GM20000 (cell line): Measurements from ENCODE around the gene PCDHGA2.
"Not testable (repeated sequence)": the region's sequence is repeated elsewhere in the genome, so short reads cannot be mapped to it uniquely, and the experiment has no call there.

Experiments
- DNase-seq: peaks from one replicate; pipeline ENCODE4 v3.0.0; 2012; ENCODE audit warnings: low spot score
- CTCF ChIP-seq: IDR thresholded peaks from 2 replicates; pipeline ENCODE4 v1.5.1; 2012; ENCODE audit warnings: mild to moderate bottlenecking, control low read depth; ENCODE audit errors: extremely low read depth, missing control alignments

Gene PCDHGA2

GRCh38 chr5:141366016-141366896, 27.7 kb downstream of the PCDHGA2 start:
- TF ChIP-seq CTCF = no peak
- no peak for DNase-seq

GRCh38 chr5:141369994-141370848, 31.7 kb downstream of the PCDHGA2 start, which contains the start of gene PCDHGB3:
Gene PCDHGB3, plus strand, starts transcription at chr5:141370242. Its CDS starts 153 bp downstream, at chr5:141370395.
- TF ChIP-seq CTCF = peak; percentile 72
- DNase-seq = peak; percentile 86

- TF ChIP-seq CTCF = no peak
- DNase-seq = no peak
Measured at GRCh38 chr5:141371572-141372475, 33.3 kb downstream of the PCDHGA2 start.

- no peak for TF ChIP-seq CTCF
- DNase-seq = no peak
Measured at GRCh38 chr5:141373673-141374317, 35.2 kb downstream of the PCDHGA2 start, which contains the start of gene PCDHGA6. Gene PCDHGA6, plus strand, starts transcription at chr5:141373891. Its CDS starts 193 bp downstream, at chr5:141374084.

- TF ChIP-seq CTCF = no peak
- DNase-seq = no peak
Measured at GRCh38 chr5:141374627-141375026, 36.1 kb downstream of the PCDHGA2 start.

- not testable (repeated sequence) for DNase-seq
Measured at GRCh38 chr5:141375444-141376155, 37.0 kb downstream of the PCDHGA2 start.
